Suprapubic skin (tissue), 3 donors: ENCODE results near the gene APRT.

Source experiments
- CTCF ChIP-seq, 2 donors: fragments of 200-600 bp in 1 of 2; fragments of 450-650 bp in 1 of 2; sonication (generic) in 1 of 2; IDR thresholded peaks; one replicate each; pipeline ENCODE4 v1.5.1; 2016 to 2019; ENCODE audit warnings: antibody characterized with exemption in 2 of 2, mild to moderate bottlenecking in 1 of 2, moderate library complexity in 1 of 2
- POLR2A ChIP-seq, 2 donors: fragments of 450-650 bp; IDR thresholded peaks; one replicate each; pipeline ENCODE4 v1.6.1; 2017; ENCODE audit warnings: antibody characterized with exemption in 2 of 2, mild to moderate bottlenecking in 2 of 2, moderate library complexity in 2 of 2

DNA sequence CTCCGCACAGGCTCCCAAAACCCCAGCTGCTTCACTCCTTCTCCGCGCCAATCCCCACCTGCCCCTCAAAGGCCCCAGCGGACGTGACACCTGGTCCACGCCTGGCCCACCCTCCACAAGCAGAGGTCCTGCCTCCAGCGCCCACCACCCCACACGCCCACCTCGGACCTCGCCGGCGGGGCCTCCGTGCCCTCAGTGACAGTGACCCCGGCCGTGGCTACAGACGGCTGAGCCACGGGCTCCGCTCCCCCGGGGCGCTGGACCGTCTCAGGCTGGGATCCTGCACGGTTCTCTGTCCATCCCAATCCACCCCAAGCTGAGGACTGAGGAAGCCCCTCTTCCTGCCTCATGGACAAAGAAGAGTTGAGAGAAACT lies 51.8 kb downstream of the APRT start:
- no peak for TF ChIP-seq POLR2A (IDR thresholded peaks at IDR 0.05)
- TF ChIP-seq CTCF (IDR thresholded peaks at IDR 0.05) = no peak
